SHP77 treated with DMSO at 0.1 percent for 48 hours (cell line): ENCODE results near the gene RPP25L.
"Not testable (repeated sequence)": the region's sequence is repeated elsewhere in the genome, so short reads cannot be mapped to it uniquely, and the experiment has no call there.

Experiments
- DNase-seq: peaks from one replicate; lab custom pipeline; 2025; lab: John Stamatoyannopoulos, UW

The RPP25L gene, protein sequence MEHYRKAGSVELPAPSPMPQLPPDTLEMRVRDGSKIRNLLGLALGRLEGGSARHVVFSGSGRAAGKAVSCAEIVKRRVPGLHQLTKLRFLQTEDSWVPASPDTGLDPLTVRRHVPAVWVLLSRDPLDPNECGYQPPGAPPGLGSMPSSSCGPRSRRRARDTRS

DNA sequence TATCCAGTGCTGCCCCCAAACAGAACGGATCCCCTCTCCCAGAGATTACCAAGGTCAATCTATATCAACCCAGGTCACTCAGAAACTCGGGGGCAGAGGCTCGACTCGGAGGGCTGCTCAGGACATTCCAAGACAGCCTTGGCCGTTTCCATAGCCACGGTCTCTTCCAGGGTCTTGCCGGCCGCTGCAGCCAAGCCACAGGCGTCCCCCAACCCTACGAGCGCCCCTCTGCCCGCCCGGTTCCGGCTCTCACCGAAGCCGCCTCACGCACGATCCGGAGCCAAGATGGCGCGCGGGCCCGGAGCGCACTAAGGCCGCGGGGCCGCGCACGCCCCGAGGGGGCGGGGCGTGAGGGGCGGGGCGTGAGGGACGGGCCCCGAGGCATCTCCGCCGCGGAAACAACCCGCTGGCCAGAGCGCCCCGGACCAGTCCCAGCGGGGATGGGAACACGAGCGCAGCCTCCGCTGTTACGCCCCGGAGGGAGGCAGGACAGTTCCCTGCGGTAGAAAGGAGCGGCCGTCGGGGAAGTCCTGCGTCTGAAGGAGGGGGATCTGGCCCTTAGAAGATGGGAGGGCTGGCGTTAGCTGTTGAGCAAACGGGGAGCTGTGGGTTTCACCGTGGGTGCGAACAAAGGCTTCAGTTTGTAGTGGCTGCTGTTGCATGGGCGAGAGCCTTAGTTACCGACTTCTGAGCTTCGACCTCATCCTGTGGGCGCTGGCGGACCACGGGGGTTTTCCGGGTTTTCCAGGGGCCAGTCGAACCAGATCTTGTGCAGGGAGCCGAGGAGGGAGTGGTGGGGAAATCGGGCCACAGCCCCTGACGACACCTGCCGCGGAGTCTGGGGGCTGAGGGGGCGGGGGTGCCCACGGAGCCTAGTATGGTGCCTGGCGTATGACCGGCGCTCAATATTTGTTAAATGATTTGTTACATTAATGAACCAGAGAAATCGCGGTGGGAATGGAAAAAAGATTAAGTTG is at the start of gene RPP25L:
TSS of gene RPP25L (minus strand) at position 287 of the 977 bp plus-strand sequence. CDS start 801 bp downstream, outside the sequence.
- no peak for DNase-seq

DNA sequence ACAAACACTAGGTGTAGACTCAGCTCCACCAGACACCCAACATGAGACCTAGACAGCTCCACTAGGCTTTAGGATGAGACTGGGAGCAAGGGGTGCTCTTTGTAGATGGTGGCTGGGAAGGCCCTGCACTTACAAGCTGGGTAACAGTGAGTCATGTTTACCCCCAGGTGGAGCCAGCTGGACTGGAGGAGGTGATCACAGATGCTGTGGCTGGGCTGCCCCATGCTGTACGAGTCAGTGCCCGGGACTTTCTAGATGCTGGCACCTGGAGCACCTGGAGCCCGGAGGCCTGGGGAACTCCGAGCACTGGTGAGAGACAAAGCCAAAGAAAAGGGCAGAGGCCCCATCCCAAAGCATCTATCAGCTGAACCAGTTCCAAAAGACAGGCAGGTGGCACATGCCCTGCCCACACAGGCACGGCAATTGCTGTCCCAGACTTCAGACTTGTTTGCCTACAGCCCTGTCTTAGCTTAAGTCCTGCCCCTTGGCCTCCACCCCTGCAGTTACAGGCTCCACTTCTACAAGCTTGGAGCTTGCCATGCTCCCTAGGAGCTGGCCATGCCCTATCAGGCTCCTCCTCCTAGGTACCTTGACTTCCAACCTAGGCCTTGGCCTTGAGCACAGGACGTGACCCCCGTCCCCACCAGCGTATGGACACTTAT is 47.8 kb upstream of the RPP25L start:
- DNase-seq, result no peak

DNA sequence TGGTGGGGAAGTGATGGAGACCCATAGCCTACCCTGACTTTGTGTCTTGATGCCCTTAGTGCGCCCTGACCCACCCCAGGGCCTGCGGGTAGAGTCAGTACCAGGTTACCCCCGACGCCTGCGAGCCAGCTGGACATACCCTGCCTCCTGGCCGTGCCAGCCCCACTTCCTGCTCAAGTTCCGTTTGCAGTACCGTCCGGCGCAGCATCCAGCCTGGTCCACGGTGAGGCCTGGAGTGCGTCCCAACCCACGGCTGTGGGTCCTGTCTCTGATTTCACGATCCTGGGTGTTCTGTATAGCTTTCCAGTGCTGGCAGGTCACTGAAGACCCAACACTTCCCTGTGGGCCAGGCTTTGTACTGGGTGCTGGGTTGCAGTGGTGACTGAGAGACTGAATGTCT is 46.6 kb upstream of the RPP25L start:
- no peak for DNase-seq

DNA sequence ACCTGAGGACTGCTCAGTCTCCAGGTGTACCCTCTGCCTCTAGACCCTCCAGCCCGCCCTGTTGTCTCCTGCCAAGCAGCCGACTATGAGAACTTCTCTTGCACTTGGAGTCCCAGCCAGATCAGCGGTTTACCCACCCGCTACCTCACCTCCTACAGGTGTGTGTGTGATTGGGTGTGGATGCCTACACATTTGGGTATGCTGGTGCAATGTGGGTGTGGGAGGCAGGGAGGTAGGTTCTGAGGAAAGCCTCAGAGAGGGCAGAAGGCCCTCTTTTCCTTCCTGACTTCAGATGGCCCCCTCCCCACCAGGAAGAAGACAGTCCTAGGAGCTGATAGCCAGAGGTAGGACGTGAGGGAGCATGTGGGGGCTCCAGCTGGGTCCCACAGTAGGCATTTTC is 45.1 kb upstream of the RPP25L start:
- no peak for DNase-seq

DNA sequence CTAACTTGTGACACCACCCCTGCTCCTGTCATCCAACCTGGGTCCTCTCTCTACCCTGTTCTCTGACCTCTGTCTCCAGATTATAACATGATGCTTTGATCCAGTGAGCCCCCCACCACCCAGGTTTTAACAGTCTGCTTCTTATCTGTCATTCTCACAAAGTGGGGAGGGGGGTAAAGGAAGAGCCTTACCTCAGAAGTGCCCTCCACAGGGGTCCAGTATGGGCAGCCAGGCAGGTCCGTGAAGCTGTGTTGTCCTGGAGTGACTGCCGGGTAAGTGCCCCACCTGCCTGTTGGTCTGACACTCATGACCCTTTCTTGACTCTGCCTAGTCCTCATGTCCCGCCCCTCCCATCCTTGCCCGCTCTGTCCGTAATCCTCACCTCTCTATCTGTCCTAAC is 43.5 kb upstream of the RPP25L start:
- DNase-seq, result no peak

DNA sequence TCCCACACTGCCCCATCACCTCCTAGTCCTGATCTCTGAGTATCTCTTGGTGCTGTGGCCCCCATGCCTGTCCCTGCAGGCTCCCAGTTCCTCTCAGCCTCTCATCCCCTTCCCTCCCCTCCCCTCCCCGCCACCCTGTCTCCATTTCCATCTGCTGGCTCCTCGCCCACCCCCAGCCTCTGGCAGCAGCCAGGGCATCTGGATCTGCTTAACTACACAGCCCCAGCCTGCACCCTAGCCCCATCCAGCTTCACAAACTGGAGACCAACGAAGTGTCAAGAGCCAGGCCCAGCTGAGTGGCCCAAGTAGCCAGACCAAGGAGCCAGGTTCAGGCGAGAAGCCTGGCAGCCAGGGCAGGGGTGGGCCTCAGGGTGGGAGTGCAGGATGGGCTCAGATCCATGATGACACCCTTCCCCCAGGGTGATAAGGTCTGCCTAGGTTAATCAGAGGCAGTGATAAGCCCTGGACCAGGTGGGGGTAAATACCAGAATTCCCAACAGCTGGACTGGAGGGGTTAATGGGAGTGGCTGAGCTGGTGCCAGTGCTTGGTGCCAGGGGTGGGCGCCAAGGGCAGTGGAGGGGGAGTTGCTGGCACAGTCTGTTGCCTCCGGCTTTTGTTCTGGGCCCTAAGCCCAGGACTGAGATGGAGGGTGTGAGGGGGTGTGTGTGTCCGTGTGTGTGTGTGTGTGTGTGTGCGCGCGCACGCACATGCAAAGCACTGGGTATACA is 42.6 kb upstream of the RPP25L start:
- DNase-seq, result no peak

DNA sequence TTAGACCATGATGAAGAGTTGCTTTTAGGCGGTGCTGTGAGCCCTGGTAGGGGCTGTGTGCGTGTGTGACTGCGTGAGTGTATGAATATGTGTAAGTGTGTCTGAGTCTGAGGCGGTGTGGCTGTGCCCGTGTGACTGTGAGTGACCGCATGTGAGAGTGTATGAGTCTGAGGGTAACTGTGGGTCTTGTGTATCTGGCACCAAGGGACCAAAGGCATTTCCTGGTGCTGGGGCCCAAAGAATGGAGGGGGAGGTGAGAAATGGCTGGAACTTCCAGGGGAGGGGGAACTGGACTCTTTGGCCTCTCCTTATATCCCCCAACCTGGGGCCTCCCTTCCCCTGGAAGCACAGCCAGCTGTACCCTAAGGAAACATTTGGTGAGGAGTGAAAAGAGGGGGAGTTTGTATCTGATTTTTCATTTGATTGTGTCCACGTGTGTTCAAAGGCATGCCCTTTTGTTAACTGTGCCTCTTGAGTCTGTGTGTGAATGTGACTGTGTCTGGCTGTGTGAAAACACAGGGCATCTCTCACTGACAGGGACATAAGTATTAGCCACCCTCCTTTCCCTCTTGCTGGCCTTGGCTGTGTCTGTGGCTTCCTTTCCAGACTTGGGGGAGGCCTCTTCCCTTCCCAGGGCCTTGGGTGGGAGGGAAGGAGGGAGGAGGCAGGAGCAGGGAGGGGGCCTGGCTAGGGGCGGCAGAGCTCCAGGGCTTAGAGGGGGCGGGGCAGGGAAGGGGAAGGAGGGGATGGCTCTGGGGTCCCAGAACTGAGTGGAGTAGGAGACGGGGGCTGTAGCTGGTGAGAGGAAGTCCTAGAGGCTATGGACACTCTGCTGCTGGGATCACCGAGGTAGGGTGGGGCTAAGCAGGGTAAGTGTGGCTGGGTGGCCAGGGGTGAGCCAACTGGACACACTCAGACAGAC is 41.5 kb upstream of the RPP25L start:
- no peak for DNase-seq

DNA sequence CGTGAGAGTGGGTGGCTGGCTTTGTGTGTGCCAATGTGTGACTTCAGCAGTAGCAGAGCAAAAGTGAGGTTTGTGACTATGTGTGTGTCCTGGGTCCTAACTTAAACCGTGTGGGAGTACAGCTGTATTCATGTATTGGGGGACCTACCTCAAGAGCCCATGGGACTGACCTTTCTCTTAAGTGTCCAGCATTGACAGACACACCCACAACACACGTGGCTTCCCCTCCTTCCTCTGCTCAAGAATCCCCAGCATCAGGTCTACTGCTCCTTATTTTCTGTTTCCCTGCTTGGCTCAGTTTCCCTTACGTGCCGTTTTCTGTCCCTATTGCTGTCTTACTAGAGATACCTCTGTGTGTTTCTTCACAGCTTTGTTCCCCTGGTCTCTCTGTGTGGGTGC is 40.7 kb upstream of the RPP25L start:
- DNase-seq, result no peak

DNA sequence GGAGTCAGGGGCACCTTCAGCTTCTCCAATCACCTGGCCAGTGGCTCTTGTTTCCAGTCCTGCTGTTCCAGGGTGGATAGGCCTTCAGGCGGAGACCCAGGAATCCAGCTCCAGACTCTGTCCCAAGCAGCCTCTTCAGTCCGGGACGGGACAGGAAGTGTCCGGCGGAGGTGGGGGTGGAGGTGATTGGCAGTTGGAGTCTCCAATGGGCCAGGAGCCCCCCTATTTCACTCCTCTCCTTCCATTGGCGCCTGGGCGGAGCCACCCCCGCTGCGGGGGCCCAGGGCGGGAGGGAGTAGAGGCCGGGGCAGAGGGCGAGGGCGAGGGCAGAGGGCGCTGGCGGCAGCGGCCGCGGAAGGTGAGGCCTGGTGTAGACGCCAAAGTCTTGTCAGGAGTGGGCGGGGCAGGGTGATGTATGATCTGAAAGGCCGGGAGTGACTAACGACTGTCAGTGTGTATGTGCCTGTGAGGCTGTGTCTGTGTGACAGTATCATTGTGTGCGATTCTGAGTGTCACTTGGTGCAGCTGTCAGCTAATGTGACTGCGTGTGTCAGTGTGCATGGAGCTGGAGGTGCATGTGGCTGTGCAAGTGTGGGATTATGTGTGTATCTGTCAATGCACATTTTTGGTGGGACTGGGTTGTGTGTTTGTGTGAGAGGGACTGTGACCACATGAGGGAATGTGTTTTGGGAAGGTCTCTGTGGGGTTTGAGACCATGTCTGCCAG is 40.1 kb upstream of the RPP25L start, which contains the start of gene IL11RA:
TSS of gene IL11RA (plus strand) at position 310 of the 726 bp plus-strand sequence. CDS start 3,033 bp downstream, outside the sequence.
- no peak for DNase-seq

DNA sequence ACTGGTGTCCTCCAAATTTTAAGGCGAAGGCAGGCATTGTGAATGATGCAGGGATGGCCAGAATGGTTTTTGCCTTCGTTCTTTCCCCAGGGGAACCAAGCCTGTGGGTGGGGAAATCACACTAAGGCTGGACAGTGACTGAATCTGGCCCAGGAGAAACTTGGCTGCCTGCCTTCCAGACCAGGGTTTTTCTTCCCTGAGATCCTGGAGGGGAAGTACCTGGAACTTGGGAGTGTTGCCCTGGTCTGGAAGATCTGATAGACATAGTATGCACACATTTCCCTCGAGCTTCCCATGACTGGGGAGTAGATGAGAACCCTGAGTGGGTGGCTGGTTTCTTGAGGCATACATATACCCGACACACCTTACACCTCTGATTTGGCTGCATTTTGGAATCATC is 39.4 kb upstream of the RPP25L start:
- DNase-seq, result no peak

DNA sequence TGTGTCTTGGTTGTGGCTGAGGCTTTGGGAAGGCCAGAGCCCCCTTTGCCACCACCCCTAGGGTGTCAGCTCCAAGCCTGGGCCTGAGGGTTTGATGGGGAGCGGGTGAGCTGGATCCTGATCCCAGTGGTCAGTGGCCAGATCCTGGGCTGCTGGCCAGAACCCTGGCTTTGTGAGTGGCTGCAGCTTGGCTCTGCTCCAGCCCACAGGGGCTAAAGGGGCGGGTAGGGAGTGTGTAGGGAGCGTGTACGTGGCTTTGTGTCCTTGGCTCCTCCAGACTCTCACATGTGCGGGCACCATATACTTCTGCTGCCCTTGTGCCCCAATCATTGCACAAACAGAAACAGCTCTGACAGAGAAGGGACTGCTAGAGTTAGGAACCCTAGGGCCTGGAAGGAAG is 38.9 kb upstream of the RPP25L start:
- no peak for DNase-seq

DNA sequence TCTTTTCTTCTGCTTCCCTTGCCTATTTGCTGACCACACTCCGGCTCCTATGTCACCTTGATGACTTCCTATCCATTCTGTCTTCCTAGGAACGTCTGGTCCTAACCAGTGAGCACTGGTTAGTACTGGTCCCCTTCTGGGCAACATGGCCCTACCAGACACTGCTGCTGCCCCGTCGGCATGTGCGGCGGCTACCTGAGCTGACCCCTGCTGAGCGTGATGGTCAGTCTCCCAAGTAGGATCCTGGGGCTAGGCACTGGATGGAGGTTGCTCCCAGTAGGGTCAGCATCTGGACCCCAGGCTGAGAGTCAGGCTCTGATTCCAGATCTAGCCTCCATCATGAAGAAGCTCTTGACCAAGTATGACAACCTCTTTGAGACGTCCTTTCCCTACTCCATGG is 36.8 kb upstream of the RPP25L start:
- DNase-seq, result no peak

DNA sequence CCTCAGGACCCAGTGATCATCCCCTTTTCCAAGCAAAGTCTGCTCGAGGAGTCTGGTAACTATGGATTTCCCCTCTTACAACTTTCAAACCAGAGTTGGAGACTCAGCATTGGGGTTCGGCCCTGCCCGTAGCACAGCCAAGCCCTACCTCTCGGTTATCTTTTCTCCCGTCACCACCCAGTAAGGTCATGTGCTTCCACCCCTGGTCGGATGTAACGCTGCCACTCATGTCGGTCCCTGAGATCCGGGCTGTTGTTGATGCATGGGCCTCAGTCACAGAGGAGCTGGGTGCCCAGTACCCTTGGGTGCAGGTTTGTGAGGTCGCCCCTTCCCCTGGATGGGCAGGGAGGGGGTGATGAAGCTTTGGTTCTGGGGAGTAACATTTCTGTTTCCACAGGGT is 35.8 kb upstream of the RPP25L start:
- DNase-seq, result no peak

DNA sequence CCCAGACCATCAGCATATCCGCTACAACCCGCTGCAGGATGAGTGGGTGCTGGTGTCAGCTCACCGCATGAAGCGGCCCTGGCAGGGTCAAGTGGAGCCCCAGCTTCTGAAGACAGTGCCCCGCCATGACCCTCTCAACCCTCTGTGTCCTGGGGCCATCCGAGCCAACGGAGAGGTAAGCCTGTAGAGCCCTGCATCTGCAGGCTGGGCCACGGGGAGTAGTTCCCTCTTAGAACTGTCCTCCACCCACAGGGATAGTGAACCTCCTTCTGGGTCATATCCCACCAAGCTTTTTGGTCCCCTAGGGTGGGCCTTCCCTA is 35.1 kb upstream of the RPP25L start:
- DNase-seq, result no peak

DNA sequence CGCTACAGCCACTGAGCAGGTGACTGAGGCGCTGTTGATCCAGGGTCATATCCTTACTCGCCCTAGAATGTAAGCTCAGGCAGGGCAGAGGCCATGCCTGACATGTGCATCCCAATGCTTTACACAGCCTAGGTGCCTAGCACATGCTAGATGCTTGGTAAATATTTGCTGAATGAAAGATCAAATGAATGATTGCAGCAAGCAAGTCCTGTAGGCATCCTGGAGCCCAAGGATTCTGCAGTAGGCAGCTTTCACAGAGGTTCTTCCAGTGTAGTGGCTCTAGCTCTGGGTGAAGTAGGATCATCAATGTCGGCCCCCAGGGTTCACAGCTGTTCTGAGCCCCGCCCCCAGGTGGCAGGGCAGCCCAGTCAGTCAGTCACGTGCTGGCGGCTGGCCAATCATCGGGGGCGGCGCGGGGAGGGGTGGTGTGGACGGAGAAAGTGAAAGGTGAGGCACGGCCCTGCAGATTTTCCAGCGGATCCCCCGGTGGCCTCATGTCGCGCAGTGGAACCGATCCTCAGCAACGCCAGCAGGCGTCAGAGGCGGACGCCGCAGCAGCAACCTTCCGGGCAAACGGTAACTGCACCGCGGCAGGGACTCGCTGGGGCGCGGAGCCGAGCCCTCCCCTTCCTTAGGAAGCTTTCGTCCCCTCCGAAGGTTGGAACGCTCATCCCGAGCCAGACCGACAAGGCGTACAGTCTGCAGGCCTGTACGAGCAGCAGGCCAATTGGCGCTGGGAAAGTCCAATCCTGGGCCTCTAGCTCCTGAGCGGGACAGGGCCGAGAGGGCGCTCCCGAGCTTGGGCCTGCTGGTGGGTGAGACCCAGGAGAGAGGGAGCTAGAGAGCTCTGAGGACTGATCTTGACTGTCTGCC is 34.5 kb upstream of the RPP25L start, which contains the start of gene GALT:
TSS of gene GALT (plus strand) at position 465 of the 873 bp plus-strand sequence. CDS start at position 495, 30 bp downstream.
- peak; percentile 29 for DNase-seq

DNA sequence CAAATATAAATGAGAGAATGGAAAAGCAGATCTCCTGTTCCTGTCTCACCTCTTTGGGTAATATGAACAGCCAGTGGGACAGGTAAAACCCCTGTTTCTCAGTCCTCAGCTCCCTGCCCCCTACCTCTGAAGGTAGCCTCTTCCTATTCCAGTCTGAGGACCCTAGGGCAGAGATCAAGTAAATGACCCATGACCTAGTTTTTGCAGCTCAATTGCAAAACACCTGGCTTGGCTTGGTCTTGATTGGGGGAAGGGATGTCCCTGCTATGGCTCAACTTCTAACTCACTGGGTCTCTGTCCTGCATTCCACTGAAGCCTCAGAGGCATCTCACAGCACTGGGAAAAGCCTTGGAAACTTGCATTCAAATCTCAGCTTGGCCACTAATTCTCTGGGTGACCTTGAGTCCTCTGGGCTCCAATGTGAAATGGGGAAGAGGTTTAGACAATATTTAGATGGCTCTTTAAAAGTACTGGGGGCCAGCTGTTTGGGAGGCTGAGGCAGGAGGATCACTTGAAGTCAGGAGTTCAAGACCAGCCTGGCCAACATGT is 32.9 kb upstream of the RPP25L start:
- no peak for DNase-seq

DNA sequence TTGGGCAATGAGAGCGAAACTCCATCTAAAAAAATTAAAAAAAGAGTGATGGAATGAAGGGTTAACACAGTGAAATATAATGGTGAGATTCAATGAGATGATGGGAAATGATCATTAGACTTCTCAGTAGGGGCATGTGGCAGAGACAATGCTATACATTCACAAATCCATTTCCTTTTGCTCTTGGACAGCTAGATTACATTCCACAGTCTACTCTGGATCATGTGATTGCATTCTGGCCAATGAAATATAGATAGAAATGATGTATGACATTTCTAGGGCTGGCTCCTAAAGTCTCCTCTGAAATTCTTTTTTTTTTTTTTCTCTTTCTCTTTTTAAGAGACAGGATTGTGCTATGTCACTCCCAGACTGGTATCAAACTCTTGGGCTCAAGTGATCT is 30.8 kb upstream of the RPP25L start:
- DNase-seq, result no peak

DNA sequence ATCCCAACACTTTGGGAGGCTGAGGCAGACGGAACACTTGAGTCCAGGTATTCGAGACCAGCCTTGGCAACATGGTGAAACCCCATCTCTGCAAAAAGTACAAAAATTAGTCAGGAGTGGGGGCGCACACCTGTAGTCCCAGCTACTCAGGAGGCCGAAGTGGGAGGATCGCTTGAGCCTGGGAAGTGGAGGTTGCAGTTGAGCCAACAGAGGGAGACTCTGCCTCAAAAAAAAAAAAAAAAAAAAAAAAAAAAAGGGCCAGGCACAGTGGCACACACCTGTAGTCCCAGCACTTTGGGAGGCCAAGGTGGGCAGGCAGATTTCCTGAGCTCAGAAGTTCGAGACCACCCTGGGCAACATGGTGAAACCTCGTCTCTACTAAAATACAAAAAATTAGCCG is 27.4 kb upstream of the RPP25L start:
- DNase-seq, result not testable (repeated sequence)

DNA sequence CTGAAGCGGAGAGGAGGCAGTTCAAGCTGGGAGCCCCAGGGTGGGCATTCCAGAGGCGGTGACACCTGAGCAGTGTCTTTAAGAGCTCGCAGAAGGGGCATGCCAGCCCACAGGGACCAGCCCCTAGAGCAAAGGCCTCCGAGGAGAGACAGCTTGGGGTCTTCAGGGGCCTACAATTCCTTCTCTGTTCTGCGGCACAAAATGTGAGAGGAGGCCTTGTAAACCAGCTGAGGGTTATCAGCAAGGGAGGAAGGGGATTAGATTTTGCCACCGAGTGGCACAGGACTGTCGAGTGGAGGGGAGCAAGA is 26.2 kb upstream of the RPP25L start:
- no peak for DNase-seq
